H1 (cell line): ENCODE measurements around the gene ZNF304. TPM values are rescaled to one million over a fixed set of nuclear protein-coding genes. Genes with fewer than 3 reads are reported as not detected.

Experiments
- polyA plus RNA-seq, 7 experiments: library from polyadenylated mRNA; depleted of rRNA in 3 of 7; stranded (reverse) in 5 of 7; unstranded in 2 of 7; fragments of >200 nt in 5 of 7; fragments of 200-250 nt in 2 of 7; gene quantifications; 1 replicate in 5 of 7; 2 replicates in 1 of 7; 4 replicates in 1 of 7; pipeline versions ENCODE4 v1.2.1 to v1.2.3, GENCODE V29; 2011 to 2013; ENCODE audit warnings: missing spikeins in 2 of 7, mixed read lengths in 2 of 7
- total RNA-seq: library from RNA; stranded (reverse); fragmentation: NEBNext Ultra II Directional; extraction: Animal tissue kit (Norgen Biotek cat#: 25700); gene quantifications from 2 replicates; pipeline ENCODE4 v1.2.1, GENCODE V29; 2021

Gene ZNF304
- total and polyA plus RNA-seq, 2 of the 8 experiments (the other 6 are each of a cell fraction or from before 2014, with no cell fraction given): 4.3 to 10.5 TPM

Other genes with a start within 250 kb of the ZNF304 start
- gene USP29, start 231.3 kb upstream of the ZNF304 start, total RNA-seq: not detected in 2 replicates
- not detected in 2 replicates for gene USP29, start 231.3 kb upstream of the ZNF304 start, polyA plus RNA-seq (2011; rRNA removed)
- gene ZIM3, start 206.1 kb upstream of the ZNF304 start, total RNA-seq: not detected in 2 replicates
- gene ZIM3, start 206.1 kb upstream of the ZNF304 start, polyA plus RNA-seq (2011; rRNA removed): not detected in 2 replicates
- gene DUXA, start 183.8 kb upstream of the ZNF304 start, total RNA-seq: not detected in 2 replicates
- not detected in 2 replicates for gene DUXA, start 183.8 kb upstream of the ZNF304 start, polyA plus RNA-seq (2011; rRNA removed)
- 20.0 and 22.9 TPM in 2 replicates for gene ZNF264, start 159.8 kb upstream of the ZNF304 start, total RNA-seq
- 3.5 and 3.6 TPM in 2 replicates for gene ZNF264, start 159.8 kb upstream of the ZNF304 start, polyA plus RNA-seq (2011; rRNA removed)
- gene AURKC, start 120.2 kb upstream of the ZNF304 start, total RNA-seq: 3.1 TPM in 2 replicates
- gene AURKC, start 120.2 kb upstream of the ZNF304 start, polyA plus RNA-seq (2011; rRNA removed): 4.3 and 6.3 TPM in 2 replicates
- gene ZNF805, start 110.6 kb upstream of the ZNF304 start, total RNA-seq: 12.6 and 14.8 TPM in 2 replicates
- 1.6 and 2.3 TPM in 2 replicates for gene ZNF805, start 110.6 kb upstream of the ZNF304 start, polyA plus RNA-seq (2011; rRNA removed)
- 56.0 and 57.9 TPM in 2 replicates for gene ZNF460, start 70.8 kb upstream of the ZNF304 start, total RNA-seq
- 6.9 and 9.3 TPM in 2 replicates for gene ZNF460, start 70.8 kb upstream of the ZNF304 start, polyA plus RNA-seq (2011; rRNA removed)
- gene ZNF543, start 30.8 kb upstream of the ZNF304 start, total RNA-seq: 8.7 and 9.0 TPM in 2 replicates
- gene ZNF543, start 30.8 kb upstream of the ZNF304 start, polyA plus RNA-seq (2011; rRNA removed): 1.7 and 1.8 TPM in 2 replicates
- 7.9 and 8.7 TPM in 2 replicates for gene TRAPPC2B, start 12.3 kb downstream of the ZNF304 start, total RNA-seq
- gene TRAPPC2B, start 12.3 kb downstream of the ZNF304 start, polyA plus RNA-seq (2011; rRNA removed): 18.3 and 28.3 TPM in 2 replicates
- gene ZNF547, start 12.3 kb downstream of the ZNF304 start, total RNA-seq: 2.0 and 2.1 TPM in 2 replicates
- 1.1 TPM in 2 replicates for gene ZNF547, start 12.3 kb downstream of the ZNF304 start, polyA plus RNA-seq (2011; rRNA removed)
- gene ZNF548, start 38.6 kb downstream of the ZNF304 start, total RNA-seq: 8.9 and 9.9 TPM in 2 replicates
- gene ZNF548, start 38.6 kb downstream of the ZNF304 start, polyA plus RNA-seq (2011; rRNA removed): 7.4 TPM in 2 replicates
- gene ZNF17, start 59.9 kb downstream of the ZNF304 start, total RNA-seq: 7.9 and 10.2 TPM in 2 replicates
- 3.8 and 3.9 TPM in 2 replicates for gene ZNF17, start 59.9 kb downstream of the ZNF304 start, polyA plus RNA-seq (2011; rRNA removed)
- gene ZNF749, start 84.1 kb downstream of the ZNF304 start, total RNA-seq: 24.4 and 30.3 TPM in 2 replicates
- 15.2 and 20.4 TPM in 2 replicates for gene ZNF749, start 84.1 kb downstream of the ZNF304 start, polyA plus RNA-seq (2011; rRNA removed)
- gene VN1R1, start 105.9 kb downstream of the ZNF304 start, total RNA-seq: 1.4 and 1.8 TPM in 2 replicates
- gene VN1R1, start 105.9 kb downstream of the ZNF304 start, polyA plus RNA-seq (2011; rRNA removed): 0.57 and 0.71 TPM in 2 replicates
- 15.2 and 15.7 TPM in 2 replicates for gene ZNF772, start 126.3 kb downstream of the ZNF304 start, total RNA-seq
- 4.0 and 4.6 TPM in 2 replicates for gene ZNF772, start 126.3 kb downstream of the ZNF304 start, polyA plus RNA-seq (2011; rRNA removed)
- 10.0 and 11.9 TPM in 2 replicates for gene ZNF419, start 136.5 kb downstream of the ZNF304 start, total RNA-seq
- 5.8 and 8.7 TPM in 2 replicates for gene ZNF419, start 136.5 kb downstream of the ZNF304 start, polyA plus RNA-seq (2011; rRNA removed)
- gene ZNF773, start 148.7 kb downstream of the ZNF304 start, total RNA-seq: 8.3 and 9.0 TPM in 2 replicates
- 4.2 and 5.6 TPM in 2 replicates for gene ZNF773, start 148.7 kb downstream of the ZNF304 start, polyA plus RNA-seq (2011; rRNA removed)
- 9.7 and 10.4 TPM in 2 replicates for gene ZNF549, start 176.1 kb downstream of the ZNF304 start, total RNA-seq
- 3.0 and 4.3 TPM in 2 replicates for gene ZNF549, start 176.1 kb downstream of the ZNF304 start, polyA plus RNA-seq (2011; rRNA removed)
- 10.4 and 10.7 TPM in 2 replicates for gene ZNF550, start 208.6 kb downstream of the ZNF304 start, total RNA-seq
- 4.5 and 4.6 TPM in 2 replicates for gene ZNF550, start 208.6 kb downstream of the ZNF304 start, polyA plus RNA-seq (2011; rRNA removed)
- gene ZNF416, start 227.6 kb downstream of the ZNF304 start, total RNA-seq: 9.7 and 10.3 TPM in 2 replicates
- gene ZNF416, start 227.6 kb downstream of the ZNF304 start, polyA plus RNA-seq (2011; rRNA removed): 2.7 and 3.2 TPM in 2 replicates
- 36.5 and 38.5 TPM in 2 replicates for gene ZIK1, start 232.9 kb downstream of the ZNF304 start, total RNA-seq
- gene ZIK1, start 232.9 kb downstream of the ZNF304 start, polyA plus RNA-seq (2011; rRNA removed): 19.4 and 21.2 TPM in 2 replicates
- gene ZNF530, start 248.6 kb downstream of the ZNF304 start, total RNA-seq: 6.3 and 9.3 TPM in 2 replicates
- gene ZNF530, start 248.6 kb downstream of the ZNF304 start, polyA plus RNA-seq (2011; rRNA removed): 4.2 and 4.7 TPM in 2 replicates